Epithelial cell of esophagus (primary cell): ENCODE data around the gene DDOST.

Source experiments
- DNase-seq: peaks from one replicate; pipeline ENCODE4 v3.0.0; 2010; ENCODE audit warnings: low read depth
- H3K4me3 ChIP-seq: 2 replicates; pipeline ENCODE4 v1.5.1; 2011; ENCODE audit warnings: mild to moderate bottlenecking, low read length, control low read depth
- CTCF ChIP-seq: IDR thresholded peaks from 2 replicates; pipeline ENCODE4 v1.5.1; 2011; ENCODE audit warnings: low read depth, mild to moderate bottlenecking, low read length, control low read depth, inconsistent platforms; ENCODE audit not compliant: insufficient read depth; ENCODE audit errors: missing control alignments

DDOST gene

GRCh38 chr1:20661207-20662109, at the start of gene DDOST:
Gene DDOST, minus strand, starts transcription at chr1:20661369. Its CDS starts 19 bp downstream, at chr1:20661350.
- peak; percentile 63 for TF ChIP-seq CTCF
- DNase-seq, result peak; percentile 98
- peak within 1 kb of the TSS; percentile 92 for H3K4me3 ChIP-seq

- no peak for DNase-seq
- TF ChIP-seq CTCF, result no peak
- no peak overlapping the region for H3K4me3 ChIP-seq
Measured at GRCh38 chr1:20710469-20711284, 49.5 kb upstream of the DDOST start.

- no peak for TF ChIP-seq CTCF
- no peak for DNase-seq
- H3K4me3 ChIP-seq, result no peak overlapping the region
Measured at GRCh38 chr1:20709868-20710267, 48.7 kb upstream of the DDOST start.

GRCh38 chr1:20708891-20709290, 47.7 kb upstream of the DDOST start:
- no peak overlapping the region for H3K4me3 ChIP-seq
- TF ChIP-seq CTCF, result no peak
- DNase-seq, result no peak

- no peak overlapping the region for H3K4me3 ChIP-seq
- no peak for TF ChIP-seq CTCF
- no peak for DNase-seq
Measured at GRCh38 chr1:20708057-20708456, 46.9 kb upstream of the DDOST start.

DNA sequence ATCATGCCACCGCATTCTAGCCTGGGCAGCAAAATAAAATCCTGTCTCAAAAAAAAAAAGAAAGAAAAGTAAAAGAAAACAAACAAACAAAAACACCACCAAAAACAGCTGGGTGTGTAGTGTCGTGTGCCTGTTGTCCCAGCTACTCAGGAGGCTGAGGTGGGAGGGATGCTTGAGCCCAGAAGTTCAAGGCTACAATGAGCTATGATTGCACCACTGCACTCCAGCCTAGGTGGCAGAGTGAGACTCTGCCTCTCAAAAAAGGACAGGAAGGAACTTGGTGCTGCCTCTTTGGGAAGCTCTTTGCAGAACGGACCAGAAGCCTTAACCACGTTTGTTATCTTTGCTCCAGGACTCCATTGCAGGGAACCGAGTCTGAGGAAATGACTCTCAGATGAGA, 45.7 kb upstream of the DDOST start:
- no peak for TF ChIP-seq CTCF

More for the DNA sequence above, 45.7 kb upstream of the DDOST start:
- DNase-seq, result no peak
- H3K4me3 ChIP-seq, result no peak overlapping the region
